Calu3 (cell line): ENCODE measurements around the gene DSCAML1. TPM values are rescaled to one million over a fixed set of nuclear protein-coding genes. Genes with fewer than 3 reads are reported as not detected.

Source experiments
- BruUV-seq: library from RNA; stranded (reverse); fragments of 400-500 nt; replicated peaks from 2 replicates; lab custom pipeline; 2021; lab: Mats Ljungman, UMichigan
- CTCF ChIA-PET: fragments of 300-600 bp; sonication (Branson Sonifier 250); formaldehyde crosslinking; loops from one replicate; lab custom pipeline; 2022; ENCODE audit warnings: antibody characterized with exemption; lab: Charles Lee
- DNase-seq: peaks from one replicate; pipeline ENCODE4 v3.0.0; 2022
- H3K27ac Mint-ChIP-seq: one replicate; pipeline ENCODE4 v1.8.0; 2022; ENCODE audit warnings: mixed read lengths; ENCODE audit not compliant: unreplicated experiment
- H3K27me3 Mint-ChIP-seq: one replicate; pipeline ENCODE4 v1.8.0; 2022; ENCODE audit warnings: mixed read lengths; ENCODE audit not compliant: unreplicated experiment
- H3K36me3 Mint-ChIP-seq: one replicate; pipeline ENCODE4 v1.8.0; 2022; ENCODE audit warnings: mild to moderate bottlenecking, moderate library complexity, mixed read lengths; ENCODE audit not compliant: insufficient read depth, unreplicated experiment
- H3K4me1 Mint-ChIP-seq: one replicate; pipeline ENCODE4 v1.8.0; 2022; ENCODE audit warnings: mild to moderate bottlenecking, low read depth, mixed read lengths; ENCODE audit not compliant: unreplicated experiment
- H3K4me3 Mint-ChIP-seq: one replicate; pipeline ENCODE4 v1.8.0; 2022; ENCODE audit warnings: mild to moderate bottlenecking, low read depth, moderate library complexity, mixed read lengths; ENCODE audit not compliant: unreplicated experiment
- H3K9me3 Mint-ChIP-seq: one replicate; pipeline ENCODE4 v1.8.0; 2022; ENCODE audit warnings: low read depth, mixed read lengths; ENCODE audit not compliant: unreplicated experiment
- intact Hi-C: fragments of 100-400 bp; cut with micrococcal nuclease; formaldehyde crosslinking; loops from one replicate; pipeline ENCODE4 v1.10.0; 2022; ENCODE audit not compliant: unreplicated experiment
- total RNA-seq: library from RNA; stranded (reverse); gene quantifications from 2 replicates; pipeline ENCODE4 v1.2.3, GENCODE V29; 2022
- TF ChIP-seq, protein P1 (sequence below): fragments of 200-600 bp; IDR thresholded peaks from one replicate; pipeline ENCODE4 v1.8.0; 2022; ENCODE audit warnings: antibody characterized with exemption; ENCODE audit not compliant: unreplicated experiment

DSCAML1 gene
- total RNA-seq, 1 experiment from 2014 or later: 0.07 TPM

DNA sequence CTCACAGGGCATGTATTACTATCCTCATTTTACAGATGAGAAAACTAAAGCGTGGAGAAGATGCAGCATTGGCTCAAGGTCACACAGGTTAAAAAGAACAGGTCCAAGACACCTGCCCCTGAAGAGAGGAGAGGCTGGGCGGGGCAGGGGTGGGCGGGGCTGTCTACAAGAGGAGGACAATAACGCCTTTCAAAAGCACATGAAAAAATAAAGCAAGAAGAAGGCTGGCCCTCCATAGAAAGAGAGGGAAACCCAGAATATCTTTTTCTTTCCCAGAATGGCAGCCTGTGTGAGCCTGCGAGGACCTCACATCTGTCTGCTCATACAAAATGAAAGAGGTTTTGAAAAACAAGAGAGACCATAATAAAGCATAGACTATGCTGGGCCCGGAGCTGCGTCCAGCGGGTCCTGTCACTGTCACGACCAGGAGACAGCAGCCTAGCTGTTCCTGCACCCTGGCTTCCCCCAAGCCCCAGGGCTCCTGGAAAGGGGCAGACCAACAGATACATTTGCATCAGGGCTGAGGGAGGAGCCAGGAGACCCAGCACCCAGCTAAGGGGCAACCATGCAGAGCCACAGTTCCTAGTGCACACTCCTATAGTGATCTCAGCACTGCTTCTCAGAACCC, 61.6 kb downstream of the DSCAML1 start:
- TF ChIP-seq, protein P1, sequence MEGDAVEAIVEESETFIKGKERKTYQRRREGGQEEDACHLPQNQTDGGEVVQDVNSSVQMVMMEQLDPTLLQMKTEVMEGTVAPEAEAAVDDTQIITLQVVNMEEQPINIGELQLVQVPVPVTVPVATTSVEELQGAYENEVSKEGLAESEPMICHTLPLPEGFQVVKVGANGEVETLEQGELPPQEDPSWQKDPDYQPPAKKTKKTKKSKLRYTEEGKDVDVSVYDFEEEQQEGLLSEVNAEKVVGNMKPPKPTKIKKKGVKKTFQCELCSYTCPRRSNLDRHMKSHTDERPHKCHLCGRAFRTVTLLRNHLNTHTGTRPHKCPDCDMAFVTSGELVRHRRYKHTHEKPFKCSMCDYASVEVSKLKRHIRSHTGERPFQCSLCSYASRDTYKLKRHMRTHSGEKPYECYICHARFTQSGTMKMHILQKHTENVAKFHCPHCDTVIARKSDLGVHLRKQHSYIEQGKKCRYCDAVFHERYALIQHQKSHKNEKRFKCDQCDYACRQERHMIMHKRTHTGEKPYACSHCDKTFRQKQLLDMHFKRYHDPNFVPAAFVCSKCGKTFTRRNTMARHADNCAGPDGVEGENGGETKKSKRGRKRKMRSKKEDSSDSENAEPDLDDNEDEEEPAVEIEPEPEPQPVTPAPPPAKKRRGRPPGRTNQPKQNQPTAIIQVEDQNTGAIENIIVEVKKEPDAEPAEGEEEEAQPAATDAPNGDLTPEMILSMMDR: no peak
- CTCF ChIA-PET: no interaction called here
- H3K4me1 Mint-ChIP-seq: no peaks in the 10 kb centered on the region
- intact Hi-C loops: no loop called here
- no TSS peak for BruUV-seq
- no peaks in the 10 kb centered on the region for H3K9me3 Mint-ChIP-seq
- no peak for DNase-seq
- H3K4me3 Mint-ChIP-seq: no peak overlapping the region
- H3K27ac Mint-ChIP-seq: no peak overlapping the region
- peaks cover 56% of the 10 kb centered on the region for H3K27me3 Mint-ChIP-seq
- H3K36me3 Mint-ChIP-seq: no peaks in the 10 kb centered on the region

DNA sequence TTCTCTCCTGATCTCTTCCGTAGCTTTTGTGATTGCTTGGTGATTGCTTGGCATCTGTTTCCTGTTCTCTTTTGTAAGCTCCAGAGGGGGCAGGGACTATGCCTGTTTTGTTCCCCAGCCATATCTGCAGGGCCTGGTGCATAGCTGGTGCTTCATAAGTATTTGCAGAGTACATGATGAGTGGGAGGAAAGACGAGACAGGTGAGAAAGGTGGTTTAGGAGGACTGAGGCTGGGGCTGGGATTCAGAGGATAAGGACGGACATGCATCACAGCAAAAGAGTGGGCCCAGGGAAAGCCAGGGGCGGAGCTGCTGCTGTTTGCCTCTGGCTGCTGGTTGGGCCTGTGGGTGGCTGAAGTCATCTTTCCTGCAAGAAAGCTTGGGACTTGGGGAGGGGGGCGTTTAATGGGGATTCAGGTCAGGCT, 62.4 kb downstream of the DSCAML1 start:
- Mint-ChIP-seq H3K4me1 (no peaks in the 10 kb centered on the region), H3K9me3 (no peaks in the 10 kb centered on the region), H3K27ac (no peak overlapping the region), H3K27me3 (peaks cover 53% of the 10 kb centered on the region), H3K4me3 (no peak overlapping the region), H3K36me3 (no peaks in the 10 kb centered on the region)
- CTCF ChIA-PET: no interaction called here
- TF ChIP-seq, protein P1: no peak
- no peak for DNase-seq
- intact Hi-C loops: no loop called here
- no TSS peak for BruUV-seq

DNA sequence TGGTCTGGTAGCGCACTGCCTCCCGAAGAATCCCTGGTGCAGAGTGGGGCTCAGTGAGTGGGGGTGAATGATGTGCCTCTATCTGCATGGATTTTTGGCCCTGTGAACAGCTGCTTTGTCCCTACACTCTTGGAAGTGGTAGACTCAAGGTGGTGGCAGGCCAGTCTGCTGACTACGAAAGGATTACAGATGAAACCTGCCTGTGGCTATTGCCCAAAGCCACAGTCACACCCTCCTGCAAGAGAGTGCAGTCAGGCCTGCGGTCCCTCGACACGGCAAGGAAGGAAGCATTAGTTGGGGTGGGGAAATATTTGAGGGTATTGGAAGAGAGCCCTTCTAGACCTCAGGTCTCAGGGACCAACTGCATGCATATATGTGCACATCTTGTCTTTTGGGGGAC, 63.7 kb downstream of the DSCAML1 start:
- H3K4me3 Mint-ChIP-seq: no peak overlapping the region
- TF ChIP-seq, protein P1: no peak
- BruUV-seq: no TSS peak
- intact Hi-C loops: no loop called here
- no peaks in the 10 kb centered on the region for H3K9me3 Mint-ChIP-seq
- no peaks in the 10 kb centered on the region for H3K36me3 Mint-ChIP-seq
- H3K27ac Mint-ChIP-seq: no peak overlapping the region
- no peaks in the 10 kb centered on the region for H3K4me1 Mint-ChIP-seq
- CTCF ChIA-PET: no interaction called here
- peaks cover 40% of the 10 kb centered on the region for H3K27me3 Mint-ChIP-seq
- no peak for DNase-seq

DNA sequence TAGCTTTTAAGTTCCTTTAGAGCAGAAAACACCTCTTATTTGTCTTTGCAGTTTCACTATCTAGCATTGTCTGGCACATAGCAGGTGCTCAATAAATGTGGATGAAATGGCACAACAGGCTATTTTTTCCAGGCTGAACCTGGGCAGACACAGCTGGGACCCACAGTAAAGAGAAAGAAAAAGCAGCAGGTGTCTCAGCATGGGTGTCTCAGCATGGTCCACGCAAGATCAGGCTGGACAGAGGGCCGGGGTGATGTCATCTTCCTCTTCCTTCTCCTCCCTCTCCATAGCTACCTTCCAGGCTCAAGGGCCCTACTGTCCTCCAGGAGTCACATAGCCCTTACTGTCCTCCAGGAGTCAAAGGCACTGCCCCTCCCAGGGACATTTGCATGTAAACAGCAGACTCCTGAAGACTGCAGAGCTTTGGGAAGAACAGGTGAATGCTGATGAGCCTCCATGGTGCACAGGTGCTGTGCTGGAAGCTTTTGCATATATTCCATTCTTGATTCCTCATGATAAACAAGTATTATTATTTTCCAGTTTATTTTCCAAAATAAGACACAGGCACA, 65.2 kb downstream of the DSCAML1 start:
- Mint-ChIP-seq H3K27me3 (peaks cover 38% of the 10 kb centered on the region), H3K27ac (no peak overlapping the region), H3K9me3 (no peaks in the 10 kb centered on the region), H3K36me3 (no peaks in the 10 kb centered on the region), H3K4me3 (no peak overlapping the region), H3K4me1 (no peaks in the 10 kb centered on the region)
- DNase-seq: no peak
- TF ChIP-seq, protein P1: no peak
- intact Hi-C loops: no loop called here
- CTCF ChIA-PET: no interaction called here
- BruUV-seq: no TSS peak
